HG03175 (cell line): Measurements from ENCODE around the gene GNB3.

ENCODE experiments used
- ATAC-seq: cut with Tn5 transposase; IDR thresholded peaks from one replicate; pipeline ENCODE4 v1.9.1; 2021; ENCODE audit warnings: mild to moderate bottlenecking, moderate library complexity; ENCODE audit not compliant: unreplicated experiment

GNB3 gene

DNA sequence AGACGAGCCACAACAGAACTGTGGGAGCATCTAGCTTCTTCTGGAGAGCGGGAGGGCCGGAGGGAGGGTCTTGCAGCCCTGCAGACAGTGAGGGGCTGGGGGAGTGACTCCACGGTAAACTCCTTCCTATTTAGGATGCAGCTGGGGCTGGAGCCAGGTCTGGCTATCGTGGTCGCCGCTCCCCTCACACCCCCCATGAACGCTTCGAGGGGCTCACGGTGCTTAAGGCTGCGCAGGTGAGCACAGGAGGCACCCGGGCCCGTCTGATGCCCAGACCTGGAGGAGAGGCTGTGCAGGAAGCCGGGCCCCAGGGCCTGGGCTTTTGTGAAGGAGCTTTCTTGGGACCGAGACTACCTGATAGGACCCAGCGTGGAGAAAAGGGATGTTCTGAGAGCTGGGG lies 3.9 kb upstream of the GNB3 start:
- no peak for ATAC-seq

DNA sequence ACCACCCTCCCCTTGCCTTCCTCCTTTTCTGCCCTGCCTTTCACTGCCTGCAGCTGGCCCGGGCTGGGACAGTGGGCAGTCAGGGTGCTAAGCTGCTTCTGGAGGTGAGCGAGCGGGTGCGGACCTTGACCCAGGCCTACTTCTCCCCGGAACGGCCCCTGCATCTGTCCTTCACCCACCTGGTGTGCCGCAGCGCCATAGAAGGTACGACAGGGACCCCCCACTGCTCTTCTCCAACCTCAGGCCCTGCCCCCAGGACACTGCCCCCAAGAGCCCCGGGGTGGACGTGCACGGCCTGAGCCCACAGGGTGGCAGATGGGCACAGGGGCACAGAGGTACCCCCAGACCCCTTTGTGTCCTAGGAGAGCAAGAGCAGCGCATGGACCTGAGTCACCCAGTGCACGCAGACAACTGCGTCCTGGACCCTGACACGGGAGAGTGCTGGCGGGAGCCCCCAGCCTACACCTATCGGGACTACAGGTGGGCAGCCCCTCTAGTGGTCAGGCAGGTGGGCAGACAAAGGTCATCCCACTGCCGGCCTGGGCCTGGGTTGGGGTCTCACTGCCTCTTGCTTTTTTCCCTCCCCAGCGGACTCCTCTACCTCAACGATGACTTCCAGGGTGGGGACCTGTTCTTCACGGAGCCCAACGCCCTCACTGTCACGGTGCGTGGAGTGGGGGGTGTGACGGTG lies 3.2 kb upstream of the GNB3 start:
- ATAC-seq = no peak

DNA sequence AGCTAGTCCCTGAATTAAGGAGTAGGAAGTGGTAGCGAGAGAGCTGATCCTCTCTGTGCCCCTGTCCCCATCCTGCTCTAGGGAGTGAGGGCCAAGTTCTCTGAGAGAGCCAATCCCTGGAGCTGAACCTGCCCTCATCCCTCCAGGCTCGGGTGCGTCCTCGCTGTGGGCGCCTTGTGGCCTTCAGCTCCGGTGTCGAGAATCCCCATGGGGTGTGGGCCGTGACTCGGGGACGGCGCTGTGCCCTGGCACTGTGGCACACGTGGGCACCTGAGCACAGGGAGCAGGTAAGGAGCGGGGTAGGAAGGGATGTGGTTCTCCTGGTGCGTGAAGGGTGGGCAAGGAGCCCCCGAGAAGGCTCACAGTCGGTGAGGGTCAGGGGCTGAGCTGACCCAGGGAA lies 1.9 kb upstream of the GNB3 start:
- ATAC-seq = no peak

DNA sequence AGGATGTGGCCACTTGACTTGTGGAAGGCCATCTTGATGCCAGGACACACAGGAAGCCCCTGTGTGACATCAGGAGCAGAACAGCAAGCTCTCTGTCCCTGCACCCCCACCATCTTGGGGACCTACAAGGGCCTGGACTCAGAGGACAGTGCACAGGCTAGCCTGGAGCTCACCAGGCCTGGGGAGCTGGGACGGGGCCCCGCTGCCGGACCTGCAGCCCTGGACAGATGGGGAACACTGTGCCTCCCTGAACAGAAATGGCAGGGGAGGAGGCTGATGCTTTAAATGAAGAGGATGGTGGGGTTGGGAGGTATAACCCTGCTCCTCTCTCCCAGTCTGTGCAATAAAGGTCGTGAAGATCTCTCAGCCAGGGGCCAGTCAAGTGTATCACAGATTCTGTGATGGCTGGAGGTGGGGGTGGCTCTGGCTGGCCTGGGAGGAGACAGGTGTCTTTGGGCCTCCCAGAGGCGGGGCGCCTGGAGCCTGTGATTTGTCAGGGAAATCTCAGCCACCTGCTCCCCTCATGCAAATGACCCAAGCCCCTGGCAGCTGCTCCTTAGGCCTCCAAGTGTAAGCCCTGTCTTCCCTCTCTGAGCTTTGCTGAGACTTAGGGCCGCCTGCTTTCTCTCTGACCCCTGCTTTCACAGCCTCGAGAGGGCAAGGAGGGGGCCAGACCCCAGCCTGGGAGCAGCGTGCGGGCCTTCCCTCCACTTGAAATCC lies 1.1 kb upstream of the GNB3 start:
- peak; percentile 61 for ATAC-seq

DNA sequence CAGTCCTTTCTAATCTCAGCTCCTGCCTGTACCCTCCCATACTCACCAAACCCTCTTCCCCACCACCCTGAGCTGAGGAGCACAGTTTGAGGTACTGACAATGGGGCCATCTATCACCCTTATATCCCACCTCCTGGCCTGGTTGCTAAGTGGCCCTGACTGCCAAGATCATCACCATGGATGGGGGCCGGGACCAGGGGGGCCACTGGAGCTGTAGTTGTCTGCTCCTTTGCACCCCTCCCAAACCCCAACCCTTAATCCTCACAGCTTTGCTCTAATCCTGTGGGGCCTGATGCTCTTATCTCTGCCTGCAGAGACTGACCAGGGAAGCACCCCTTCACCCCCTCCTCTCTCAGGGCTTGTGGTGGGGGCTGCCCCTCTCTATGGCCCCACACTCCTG lies 395 bp upstream of the GNB3 start:
- ATAC-seq = no peak

DNA sequence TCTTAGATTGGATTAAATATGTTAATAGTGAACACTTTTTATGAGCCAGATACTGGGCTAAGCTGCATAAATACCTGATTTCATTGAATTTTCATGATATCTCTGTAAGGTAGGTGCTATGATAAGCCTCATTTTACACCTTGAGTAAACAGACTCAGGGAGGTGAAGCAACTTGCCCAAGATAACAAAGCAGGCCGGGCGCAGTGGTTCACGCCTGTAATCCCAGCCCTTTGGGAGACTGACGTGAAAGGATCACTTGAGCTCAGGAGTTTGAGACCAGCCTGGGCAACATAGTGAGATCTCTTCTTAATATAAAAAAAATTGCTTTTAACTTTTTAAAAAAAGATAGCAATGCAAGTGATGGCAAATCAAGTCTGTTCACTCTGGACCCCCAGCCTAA lies 1.4 kb downstream of the GNB3 start:
- no peak for ATAC-seq

DNA sequence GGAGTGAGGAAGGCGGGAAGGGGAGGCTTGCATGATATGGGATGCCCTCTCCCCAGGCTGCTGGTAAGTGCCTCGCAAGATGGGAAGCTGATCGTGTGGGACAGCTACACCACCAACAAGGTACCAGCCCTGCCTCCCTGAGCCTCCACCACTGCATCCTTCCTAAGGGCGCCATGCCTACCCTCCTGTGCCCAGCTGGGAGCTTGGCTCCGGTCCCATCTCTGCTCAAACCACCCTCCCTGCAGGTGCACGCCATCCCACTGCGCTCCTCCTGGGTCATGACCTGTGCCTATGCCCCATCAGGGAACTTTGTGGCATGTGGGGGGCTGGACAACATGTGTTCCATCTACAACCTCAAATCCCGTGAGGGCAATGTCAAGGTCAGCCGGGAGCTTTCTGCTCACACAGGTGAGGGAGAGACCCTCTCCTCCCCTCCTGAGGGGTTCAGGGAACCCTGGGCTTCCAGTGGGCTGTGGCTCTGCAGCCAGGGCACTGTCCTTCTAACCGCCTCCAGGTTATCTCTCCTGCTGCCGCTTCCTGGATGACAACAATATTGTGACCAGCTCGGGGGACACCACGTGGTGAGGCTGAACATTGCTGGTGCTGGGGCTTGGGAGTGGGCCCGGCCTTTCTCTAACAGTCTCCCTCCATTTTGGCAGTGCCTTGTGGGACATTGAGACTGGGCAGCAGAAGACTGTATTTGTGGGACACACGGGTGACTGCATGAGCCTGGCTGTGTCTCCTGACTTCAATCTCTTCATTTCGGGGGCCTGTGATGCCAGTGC lies 2.6 kb downstream of the GNB3 start:
- ATAC-seq = no peak

DNA sequence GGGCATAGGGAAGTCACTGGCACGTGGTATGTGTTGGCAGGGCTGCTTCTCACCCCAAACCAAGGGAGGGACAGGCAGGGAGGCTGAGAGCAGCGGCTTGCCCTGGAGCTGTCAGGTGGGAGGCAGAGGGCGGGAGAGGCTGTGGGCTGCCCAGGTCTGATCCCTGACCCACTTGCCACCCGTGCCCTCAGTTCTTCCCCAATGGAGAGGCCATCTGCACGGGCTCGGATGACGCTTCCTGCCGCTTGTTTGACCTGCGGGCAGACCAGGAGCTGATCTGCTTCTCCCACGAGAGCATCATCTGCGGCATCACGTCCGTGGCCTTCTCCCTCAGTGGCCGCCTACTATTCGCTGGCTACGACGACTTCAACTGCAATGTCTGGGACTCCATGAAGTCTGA lies 4.7 kb downstream of the GNB3 start:
- no peak for ATAC-seq

DNA sequence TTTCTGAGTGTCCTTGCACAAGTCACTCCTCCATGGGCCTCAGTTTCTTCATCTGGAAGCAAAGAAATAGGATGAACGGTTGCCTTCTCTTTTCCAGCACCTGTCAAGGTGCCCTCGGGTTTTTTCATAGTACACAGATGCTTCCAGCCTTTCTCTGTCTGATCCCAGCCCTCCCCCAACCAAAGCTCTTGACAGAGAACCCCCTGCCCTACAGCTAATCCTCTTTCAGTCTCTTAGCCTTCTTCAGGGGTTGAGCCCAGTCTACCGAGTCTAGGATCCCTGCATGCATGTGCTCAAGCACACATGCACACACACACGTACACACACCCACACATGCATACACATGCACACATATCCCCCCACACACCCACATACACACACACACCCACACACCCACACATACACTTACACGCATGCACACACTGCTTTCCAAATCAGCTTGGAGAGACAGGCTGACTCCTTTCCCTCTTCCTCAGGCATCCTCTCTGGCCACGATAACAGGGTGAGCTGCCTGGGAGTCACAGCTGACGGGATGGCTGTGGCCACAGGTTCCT lies 5.7 kb downstream of the GNB3 start:
- no peak for ATAC-seq

DNA sequence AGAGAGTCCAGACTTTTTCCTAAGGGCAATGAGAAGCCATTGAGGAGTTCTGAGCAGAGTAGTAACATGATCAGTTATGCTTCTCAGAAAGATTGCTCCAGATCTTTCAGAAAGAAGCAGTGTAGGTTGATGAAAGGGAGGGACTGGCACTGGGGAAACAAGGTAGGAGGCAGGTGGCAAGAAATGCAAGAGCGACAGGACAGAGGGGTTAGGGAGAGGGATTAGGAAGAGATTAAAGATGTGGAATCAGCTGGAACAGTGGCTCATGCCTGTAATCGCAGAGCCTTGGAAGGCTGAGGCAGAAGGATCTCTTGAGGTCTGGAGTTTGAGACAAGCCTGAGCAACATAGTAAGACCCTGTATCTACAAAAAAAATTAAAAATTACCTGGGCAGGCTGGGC lies 7.0 kb downstream of the GNB3 start:
- ATAC-seq = no peak

DNA sequence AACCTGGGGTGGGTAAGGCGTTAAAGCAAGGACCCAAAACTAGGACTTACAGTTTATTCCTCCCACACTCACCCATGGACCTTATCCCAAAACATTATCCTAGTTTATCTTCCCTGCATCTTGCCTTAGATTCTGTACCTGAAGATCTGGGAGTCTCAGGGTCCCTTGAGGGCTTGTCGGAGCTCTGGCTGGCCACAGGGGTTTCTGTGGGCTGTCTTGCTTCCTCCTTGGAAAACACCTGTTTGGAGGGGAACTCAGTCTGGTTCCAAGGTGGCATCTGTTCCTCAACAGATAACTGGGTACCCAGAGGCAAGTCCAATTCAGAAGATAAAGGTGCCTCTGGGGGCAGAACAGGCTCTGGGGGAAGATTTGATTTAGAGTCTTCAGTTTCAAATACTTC lies 8.7 kb downstream of the GNB3 start:
- no peak for ATAC-seq

DNA sequence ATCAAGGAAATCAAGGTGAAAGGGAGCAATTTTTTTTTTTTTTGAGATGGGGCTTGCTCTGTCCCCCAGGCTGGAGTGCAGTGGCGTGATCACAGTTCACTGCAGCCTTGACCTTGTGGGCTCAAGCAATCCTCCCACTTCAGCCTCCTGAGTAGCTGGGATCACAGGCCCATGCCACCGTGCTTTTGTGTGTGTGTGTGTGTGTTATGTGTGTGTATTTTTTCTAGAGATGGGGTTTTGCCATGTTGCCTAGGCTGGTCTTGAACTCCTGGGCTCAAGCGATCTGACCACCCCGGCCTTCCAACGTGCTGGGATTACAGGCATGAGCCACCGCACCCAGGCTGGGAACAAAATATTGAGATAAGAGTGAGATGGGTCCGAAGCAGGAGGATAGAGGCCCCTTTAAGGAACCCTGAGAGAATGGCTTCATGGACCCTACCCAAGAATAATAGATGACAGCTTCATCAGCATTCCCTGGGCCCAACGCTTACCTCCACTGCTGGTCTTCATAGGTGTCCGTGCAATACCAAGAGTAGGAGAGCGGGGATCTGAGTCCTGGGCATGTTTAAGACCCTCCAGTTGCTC lies 9.3 kb downstream of the GNB3 start:
- no peak for ATAC-seq

DNA sequence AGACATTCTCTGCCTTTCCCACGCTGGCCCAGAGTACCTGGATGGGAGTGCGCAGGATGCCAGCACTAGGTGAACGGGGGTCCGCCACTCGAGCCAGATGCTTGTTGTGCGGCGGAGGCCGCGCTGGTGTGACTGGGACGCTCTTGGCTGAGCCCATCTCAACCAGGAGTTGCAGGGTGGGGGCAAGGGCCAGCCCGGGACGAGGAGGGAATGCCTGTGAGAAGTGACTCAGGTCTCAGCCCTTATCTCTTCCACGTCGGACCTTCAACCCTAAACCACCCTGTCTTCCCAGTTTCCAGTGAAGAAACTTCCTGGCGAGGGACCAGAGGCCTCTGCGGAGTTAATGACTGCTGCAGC lies 10.0 kb downstream of the GNB3 start:
- ATAC-seq = no peak

DNA sequence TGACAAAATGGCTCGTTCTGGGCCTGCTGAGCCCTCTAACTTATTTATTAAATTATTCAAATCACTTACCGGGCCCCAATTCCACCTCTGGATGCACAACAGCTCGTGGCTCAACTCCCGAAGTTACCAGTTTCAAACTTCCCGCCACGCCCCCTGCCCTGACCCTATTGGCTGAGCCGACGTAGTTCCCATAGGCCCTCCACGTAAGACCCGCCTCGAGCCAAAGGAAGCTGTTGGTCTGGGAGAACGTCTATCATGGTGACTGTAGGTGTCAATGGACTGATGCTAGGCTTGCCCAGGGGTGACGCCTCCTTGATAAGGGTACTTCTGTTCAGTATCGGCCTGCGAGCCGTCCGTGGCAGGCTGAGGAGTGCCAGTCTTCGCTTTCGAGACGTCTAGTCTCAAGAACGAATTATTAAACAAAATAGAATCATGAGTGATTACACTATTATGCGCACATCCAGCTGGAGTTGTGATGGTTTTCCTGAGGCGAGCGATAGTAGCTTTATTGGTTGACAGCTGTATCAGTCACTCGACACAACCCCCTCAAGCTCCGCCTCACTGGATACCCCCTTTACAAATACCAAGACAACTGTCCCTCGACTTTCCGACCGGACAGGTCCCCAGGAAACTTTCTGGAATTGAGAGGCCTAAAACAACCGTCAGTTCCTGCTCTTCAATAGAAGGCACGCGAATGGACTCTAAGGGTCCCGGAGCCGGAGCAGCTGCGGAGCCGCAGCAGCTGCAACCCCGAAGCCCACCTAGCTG lies 10.6 kb downstream of the GNB3 start, which contains the start of gene CDCA3:
Gene CDCA3 (minus strand): TSS at position 134 of the 768 bp plus-strand sequence. CDS start 334 bp downstream, outside the sequence.
- ATAC-seq = peak; percentile 59

DNA sequence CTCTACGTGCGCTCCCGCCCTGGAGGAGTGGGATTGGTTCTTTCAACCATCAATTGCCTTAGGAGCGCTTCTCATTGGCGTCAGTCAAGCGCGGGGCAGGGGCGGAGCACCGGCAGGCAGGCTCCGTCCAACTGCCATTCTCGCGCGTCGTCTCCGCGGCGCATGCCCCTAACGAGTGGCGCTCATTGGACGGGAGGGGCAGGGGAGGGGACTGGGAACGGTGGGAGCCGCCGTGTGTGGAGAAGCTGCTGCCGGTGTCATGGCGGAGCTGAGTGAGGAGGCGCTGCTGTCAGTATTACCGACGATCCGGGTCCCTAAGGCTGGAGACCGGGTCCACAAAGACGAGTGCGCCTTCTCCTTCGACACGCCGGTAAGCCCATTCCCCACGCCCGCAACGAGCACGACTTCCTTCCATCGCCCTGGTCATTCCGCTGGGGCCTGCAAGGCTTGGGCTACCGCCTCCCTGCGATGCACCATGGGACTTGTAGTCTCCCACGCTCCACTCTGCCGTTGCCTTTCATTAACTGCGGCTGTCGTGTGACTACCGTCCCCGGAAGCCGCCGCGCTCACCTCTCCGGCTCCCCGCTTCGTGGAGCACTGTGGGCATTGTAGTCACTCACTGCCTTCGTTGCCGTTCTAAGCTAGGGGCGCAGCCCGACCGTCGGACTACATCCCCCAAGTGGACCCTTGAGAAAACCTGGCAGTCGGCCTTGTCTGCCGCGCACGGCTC lies 11.4 kb downstream of the GNB3 start, which contains the start of gene USP5:
Gene USP5 (plus strand): TSS at position 230 of the 730 bp plus-strand sequence. CDS start 30 bp downstream, at position 260.
- peak; percentile 78 for ATAC-seq

DNA sequence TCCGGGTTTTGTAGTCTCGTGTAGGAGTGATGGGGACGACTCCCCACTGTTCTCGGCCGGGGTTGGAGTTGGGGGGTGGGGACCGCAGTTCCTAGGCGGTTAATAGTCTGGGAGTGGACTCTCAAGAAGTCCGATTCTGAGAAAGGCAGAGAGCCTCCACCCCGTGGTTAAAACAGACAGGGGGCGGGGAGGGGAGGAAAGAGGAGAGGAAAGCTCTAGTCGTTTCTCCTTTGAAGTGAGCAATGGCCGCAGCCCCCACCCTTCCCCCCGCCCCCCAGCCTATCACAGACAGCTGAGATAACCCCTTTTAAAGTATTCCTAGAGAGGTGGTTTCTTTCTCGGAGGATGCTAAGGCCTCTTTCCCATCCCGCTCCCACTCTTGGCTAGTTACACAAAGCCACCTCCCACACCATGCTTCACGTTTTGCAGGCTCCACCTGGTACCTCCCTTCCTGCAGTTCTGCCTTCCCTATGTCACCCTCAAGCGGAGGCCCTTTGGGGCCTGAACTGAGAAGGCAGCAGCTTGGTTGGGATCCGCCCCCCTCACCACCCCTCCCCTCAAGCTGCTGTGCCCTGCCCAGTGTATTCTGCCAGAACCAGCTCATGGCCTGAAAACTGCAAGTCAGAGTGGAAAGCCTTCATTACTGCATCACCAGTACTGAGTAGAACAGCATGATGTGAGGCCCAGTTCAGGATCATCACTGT lies 12.1 kb downstream of the GNB3 start:
- ATAC-seq = no peak

DNA sequence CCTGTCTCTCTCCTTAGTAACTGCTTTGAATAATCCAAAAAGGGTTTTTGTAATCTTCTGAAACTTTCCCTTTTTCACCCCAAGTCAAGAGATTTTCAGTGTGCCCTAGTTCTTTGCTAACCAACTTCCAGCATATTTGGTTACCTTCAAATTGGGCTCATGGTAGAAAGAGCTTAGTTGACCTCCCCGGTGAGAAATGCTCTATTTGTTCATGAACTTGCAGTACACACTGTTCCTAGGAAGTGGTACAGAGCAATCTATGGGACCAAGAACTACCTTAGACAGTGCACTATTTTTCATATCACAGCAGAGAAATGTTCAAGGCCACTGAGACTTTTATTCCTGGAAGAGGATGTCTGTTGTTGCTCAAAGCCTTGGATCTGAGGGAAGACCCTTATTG lies 12.9 kb downstream of the GNB3 start:
- no peak for ATAC-seq

DNA sequence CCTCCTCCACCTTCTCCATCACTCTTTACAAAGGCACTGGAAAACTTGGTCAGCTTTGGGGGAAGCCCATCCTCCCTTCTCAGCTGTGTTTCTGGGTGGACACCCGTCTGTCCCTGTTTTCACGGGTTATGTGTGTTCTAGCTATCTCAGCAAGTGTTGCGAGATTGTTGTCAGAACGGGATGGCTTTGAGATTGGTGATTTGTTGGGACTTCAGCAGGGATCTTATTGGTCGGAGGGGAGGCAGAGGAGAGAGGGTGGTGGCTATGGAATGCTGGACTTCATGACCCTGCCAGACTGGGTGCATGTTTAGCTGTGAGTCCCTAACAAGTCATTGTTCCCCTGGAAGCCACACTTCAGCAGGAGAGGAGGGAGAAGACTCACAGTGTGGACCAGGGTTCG lies 13.3 kb downstream of the GNB3 start:
- no peak for ATAC-seq

DNA sequence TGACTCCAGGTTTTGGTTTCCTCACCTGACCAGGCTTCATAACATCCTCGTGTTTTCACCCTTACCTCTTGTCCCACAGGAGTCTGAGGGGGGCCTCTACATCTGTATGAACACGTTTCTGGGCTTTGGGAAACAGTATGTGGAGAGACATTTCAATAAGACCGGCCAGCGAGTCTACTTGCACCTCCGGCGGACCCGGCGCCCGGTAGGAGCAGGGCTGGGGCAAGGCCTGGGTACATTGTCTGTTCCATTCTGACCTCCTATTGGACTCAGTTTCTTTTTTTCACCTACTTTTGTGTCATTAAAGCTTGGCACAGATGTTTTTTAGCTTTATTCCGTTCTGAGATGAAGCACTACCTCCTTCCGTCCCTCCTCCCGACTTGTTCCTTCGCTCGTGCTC lies 14.6 kb downstream of the GNB3 start:
- ATAC-seq = no peak
